HG03469 (cell line): ENCODE data around the gene IL1R2.

Experiments
- ATAC-seq: cut with Tn5 transposase; IDR thresholded peaks from one replicate; pipeline ENCODE4 v1.9.1; 2021; ENCODE audit warnings: mild to moderate bottlenecking, moderate library complexity, moderate number of reproducible peaks; ENCODE audit not compliant: unreplicated experiment

The IL1R2 gene

DNA sequence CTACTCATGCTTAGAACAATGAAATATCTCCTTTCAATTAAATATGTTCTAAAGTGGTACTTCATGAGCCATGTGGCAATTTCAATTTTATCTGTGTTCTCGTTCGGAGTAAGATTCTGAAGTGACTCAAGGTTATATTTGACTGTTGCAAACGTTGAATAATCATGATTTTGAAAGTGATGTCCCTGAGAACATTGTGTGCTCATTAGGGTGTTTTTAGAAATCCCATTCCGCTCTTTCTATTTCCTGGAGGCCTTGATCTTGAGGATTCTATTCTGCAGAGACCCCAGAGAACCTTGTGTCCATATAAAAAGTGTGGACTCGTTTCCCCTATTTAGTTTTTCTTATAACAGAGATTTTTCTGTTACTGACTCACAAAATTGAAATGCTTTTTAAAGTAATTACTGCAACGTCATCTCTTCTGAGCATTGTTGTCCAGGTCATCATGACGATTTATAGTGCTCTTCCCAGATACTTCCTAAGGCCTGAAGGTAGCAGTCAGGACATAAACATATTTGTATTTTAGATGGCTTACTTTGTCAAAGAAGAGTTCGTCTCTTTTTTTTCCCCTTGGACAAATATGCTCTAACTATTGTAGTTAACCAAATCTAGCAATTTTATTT is 27.2 kb downstream of the IL1R2 start:
- ATAC-seq: no peak

DNA sequence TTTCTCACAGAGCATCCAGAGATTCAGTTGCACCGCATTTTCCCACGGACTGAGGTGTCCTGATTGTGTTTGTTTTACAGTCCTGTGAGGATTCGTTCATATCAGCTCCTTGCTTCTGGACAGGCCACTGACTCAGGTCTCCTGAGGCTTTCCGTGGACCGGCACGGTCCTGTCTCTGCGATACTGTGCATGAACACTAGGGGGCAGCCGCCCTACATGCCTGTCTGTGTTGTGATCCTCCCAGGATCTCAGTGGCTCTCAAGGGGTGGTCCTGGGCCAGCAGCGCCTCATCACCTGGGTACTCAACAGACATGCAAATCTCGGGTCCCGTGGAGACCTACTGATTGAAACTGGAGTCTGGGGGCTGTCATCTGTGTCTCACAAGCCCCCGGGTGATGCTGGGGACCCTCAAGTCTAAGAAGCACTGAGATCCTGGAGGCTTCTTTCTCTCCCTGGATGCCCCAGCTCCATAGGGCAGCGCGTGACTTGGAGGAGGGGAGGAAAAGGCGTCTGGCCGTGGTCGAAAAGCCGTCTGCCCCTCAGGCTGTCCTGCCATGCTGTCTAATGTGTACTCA is 28.9 kb downstream of the IL1R2 start:
- peak; percentile 45 for ATAC-seq

DNA sequence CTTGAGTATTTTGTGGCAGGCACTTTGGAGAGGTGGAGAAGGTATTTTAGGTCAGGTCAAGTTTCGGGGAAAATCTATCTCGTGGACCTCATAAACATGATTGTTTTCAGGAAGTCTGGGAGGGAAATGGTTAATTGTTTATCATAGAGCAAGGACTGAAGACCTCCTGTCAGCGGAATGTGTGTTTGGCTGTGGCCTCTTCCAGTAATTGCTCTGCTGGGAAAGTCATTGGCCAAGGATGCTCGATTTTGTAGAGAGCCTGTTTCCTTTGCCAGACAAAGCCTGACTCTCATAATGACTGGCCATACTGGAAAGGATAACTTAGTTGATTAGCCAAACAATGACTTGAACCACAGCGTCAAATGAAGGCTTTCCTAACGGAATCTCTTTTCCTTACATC is 30.0 kb downstream of the IL1R2 start:
- no peak for ATAC-seq

DNA sequence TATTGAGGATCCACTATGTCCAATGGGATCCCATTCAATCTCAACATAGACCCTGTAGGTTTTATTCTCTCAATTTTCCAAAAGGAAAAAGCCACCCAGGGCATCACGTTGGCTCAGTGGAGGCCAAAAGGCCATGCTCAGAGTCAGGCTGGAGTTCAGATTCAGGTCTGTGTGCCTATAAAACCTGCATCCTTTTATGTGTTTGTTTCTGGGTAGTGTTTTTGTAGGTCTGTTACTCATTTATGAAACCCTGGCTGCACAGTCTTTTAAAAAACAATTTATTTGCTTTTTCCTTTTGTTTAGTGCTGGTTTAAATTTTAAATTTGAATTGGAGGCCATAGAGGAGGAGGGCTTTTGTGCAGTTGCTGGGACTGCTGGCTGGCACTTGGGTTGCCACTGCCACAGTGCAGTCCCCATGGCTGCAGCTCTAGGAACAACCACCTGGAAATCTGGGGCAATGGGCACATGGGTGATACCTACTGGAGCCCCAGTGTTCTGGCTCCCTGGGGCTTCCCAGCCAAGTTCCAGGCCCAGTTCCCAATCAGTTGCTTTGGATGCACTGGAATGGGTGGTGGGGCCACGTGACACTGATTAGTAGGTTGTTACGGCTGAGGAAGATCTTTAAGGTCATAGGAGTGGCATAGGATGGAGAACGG is 31.3 kb downstream of the IL1R2 start:
- no peak for ATAC-seq

DNA sequence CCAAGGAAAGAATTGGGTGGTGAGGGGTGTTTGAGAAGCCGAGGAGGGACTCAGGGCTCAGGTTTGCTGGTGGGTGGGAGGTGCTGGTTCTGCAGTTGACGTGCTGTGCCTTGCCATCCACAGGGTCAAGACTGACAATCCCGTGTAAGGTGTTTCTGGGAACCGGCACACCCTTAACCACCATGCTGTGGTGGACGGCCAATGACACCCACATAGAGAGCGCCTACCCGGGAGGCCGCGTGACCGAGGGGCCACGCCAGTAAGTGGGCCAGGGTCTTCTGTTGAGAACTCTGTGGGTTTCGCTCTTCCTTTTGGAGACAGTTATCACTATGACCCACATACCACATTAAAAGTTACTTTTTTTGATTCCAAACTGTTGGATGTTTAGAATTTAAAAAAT is 32.6 kb downstream of the IL1R2 start:
- no peak for ATAC-seq

DNA sequence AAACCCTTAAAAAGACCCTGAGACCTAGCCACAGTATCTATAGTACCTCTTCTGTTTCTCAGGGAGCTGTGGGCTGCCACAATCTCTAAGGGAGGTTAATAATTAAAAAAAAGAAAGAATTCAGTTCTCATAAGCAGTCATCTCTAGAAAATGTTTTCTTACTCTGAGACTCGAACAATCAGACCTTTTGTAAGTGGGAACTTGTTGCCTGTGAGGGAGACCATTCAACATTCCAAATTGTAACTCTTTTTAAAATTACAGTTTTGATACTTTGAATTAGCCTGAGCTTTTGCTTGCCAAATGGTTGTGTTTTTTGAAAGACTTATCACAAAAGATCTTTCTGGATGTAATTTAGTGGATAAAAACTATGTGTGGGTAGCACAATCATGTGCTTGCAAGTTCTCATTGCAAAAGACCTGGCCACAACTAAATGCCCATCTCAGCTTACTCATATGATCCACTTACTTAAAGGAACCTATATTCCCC is 33.3 kb downstream of the IL1R2 start:
- ATAC-seq: peak; percentile 48

DNA sequence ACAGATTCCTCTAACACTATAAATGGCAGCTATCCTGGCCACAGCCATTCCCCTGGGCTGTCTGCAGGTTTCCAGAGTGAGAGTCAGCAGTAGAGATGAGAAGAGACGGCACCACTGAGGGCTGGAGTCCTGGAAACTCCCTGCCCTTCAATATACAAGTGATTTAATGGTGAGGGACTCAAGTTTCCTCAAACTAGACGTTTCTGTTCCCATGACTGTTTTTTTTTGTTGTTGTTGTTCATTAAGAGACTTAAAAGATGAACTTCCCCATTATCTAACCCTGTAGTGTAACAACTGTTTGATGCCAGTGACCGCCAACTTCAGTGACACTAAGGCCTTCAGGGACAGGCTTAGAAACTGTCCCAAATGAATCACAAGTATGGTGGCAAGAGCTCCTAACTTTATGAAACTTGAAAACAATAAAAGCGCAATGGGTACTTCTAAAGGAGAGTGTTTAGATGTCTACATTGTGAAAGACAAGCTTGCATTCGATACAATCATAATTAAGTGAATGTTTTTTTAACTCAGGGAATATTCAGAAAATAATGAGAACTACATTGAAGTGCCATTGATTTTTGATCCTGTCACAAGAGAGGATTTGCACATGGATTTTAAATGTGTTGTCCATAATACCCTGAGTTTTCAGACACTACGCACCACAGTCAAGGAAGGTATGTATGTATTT is 34.0 kb downstream of the IL1R2 start:
- ATAC-seq: no peak

DNA sequence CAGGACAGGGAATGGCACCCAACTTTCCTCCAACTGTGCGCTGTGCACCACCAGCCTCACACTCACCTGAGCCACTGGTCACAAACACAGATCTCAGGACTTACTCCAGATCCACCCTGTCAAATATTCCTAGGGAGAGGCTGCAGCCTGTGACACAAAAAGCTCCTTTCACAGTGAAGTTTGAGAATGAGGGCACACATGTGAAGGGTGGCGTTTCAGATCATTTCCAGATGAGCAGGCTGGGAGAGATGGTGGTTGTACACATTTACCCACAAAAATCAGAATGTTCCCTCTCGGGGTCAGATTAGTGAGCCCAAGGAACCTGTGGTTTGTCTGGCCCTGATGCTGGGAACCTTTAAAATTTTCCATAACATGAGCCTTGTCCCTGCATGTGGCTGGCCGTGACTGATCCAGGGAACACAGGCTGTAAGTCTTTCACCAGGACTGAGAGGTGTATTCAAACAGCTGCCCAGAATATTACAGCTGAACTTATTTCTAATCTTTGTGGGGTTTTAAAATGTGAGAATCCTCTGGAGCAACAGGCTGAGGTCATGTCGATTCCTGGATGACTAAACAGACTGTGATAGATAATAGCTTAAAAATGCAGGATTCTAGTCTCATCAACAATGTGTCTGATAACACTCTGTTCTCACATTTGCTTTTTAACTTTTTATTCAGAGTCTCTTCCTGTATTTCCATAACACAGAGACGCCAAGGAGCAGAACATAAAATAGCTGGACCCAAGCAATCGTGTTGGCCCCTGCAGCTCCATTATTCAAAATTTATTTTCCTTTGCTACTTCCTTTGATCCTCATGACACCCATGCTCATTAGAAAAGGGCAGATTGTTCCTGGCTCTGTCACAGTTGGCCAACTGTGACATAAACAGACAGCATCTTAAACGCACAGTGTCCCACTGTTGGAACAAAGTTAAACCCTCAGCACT is 35.5 kb downstream of the IL1R2 start:
- no peak for ATAC-seq

DNA sequence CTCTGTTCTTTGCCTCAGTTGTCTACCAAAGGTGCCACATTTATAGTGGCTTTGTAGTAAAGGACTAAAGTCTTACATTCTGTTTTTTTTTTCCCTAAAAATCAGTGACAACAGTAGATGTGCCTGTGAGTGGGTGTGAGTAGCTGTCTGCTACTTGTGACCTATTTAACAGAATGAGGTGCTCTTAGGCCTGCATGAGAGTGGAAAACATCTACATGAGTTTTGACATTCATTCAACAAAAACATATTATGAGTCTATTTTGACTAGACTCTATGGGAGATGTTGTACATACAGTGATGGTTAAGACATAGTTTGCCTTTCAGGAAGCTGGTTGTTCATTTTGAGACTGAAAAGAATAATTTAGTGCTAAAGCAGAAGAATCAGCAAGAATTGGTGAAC is 36.7 kb downstream of the IL1R2 start:
- ATAC-seq: no peak

DNA sequence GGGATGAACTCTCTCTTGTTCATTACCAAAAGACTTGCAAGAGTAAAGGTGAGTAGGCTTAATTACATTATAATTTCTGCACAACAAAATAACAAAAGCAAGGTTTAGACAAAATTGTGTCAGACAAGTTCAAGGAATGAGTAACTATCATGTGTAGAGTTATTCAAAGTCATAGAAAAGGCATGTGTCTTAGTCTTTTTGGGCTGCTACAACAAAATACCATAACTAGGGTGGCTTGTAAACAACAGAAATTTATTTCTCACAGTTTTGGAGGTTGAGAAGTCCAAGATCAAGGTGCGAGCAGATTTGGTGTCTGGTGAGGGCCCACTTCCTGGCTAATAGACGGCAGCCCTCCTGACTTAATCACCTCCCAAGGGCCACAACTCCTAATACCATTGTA is 37.6 kb downstream of the IL1R2 start:
- ATAC-seq: no peak

DNA sequence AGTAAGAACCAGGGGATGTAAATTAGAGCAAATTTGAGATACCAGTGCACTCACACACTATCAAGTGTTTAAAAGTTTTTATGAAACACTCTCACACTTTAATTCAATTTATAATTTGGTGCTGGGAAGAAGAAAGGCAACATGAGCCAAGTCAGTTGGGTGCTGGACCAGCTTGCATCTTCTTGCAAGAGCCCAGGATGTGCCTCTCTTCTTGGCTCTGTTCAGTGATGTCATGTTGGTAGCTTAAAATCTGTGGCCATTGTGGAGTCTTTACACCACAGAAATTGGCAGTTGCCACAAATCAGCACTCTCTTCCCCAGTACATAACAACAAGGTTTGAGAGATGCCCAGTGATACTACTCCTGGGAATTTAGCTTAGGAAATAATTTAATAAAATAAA is 38.2 kb downstream of the IL1R2 start:
- no peak for ATAC-seq

DNA sequence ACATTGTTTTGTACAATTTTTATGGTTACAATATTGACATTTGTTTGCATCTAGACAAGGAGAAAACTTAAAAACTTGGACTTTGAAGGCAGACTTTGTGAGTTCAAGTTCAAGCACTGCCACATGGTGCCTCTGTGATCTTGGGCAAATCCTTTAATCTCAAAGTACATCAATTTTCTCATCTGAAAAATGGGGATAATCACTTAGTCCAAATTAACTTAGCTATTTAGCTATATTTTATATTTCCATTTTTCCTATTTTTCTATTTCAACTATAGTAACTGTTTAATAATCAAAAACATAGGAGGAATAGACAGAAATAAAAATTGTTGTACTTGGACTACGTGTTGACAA is 38.7 kb downstream of the IL1R2 start:
- no peak for ATAC-seq

DNA sequence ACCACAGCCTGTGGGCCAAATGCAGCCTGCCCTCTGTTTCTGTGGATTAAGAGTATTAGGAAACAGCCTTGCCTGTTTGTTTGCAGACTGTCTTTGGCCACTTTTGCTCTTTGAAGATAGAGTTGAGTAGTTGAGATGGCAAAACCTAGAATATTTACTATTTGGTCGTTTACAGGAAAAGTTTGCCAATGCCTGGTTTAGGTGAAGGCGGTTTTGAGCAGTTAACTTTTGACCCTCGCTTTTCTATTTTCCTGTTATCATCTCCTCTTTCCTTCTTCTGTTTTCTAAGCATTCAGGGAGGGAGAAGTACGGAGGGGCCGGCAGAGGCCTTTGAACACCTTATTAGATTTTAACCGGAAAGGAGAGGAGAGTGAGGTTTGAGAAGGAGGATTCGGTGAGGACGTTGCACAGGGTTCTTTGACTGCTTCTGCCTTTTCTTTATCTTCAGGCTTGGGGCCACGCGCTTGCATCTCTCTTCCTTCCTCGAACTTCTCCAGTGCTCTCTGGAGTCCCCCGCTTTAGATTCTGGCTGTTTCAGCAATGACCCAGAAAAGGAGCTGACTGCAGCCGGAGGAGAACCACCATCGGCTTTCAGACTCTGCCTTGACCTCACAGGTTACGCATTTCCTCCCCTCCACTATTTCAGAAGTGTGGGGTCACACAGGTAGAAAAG is 39.2 kb downstream of the IL1R2 start:
- no peak for ATAC-seq

DNA sequence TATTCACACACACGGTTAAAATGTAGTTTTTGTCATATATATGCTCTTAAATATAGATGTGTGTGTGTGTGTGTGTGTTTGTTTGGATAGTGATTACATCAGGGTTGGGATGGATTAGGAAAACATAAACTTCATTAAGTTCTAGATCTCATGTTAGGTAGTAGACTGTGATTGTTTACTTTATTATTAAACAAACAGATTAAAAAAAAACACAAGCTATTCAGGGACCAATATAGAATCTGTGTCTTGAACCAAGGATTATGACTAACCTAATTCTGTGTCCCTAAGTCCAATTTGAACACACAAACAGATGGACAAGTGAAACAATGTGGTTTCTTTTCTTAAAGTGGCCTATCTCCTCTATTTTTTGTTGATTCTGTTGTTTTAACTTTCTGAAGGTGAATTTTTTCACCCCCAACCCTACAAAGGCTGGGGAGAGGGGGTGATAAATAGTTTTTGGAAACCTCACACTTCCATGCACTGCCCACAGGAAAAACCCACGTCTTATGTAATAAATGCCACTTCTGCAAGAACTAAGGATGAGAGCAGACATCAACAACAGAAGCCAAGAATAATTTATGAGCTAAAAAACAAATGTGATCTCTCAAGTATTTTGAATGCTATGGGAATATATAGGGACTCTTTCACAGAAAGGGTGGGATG is 40.7 kb downstream of the IL1R2 start:
- no peak for ATAC-seq

DNA sequence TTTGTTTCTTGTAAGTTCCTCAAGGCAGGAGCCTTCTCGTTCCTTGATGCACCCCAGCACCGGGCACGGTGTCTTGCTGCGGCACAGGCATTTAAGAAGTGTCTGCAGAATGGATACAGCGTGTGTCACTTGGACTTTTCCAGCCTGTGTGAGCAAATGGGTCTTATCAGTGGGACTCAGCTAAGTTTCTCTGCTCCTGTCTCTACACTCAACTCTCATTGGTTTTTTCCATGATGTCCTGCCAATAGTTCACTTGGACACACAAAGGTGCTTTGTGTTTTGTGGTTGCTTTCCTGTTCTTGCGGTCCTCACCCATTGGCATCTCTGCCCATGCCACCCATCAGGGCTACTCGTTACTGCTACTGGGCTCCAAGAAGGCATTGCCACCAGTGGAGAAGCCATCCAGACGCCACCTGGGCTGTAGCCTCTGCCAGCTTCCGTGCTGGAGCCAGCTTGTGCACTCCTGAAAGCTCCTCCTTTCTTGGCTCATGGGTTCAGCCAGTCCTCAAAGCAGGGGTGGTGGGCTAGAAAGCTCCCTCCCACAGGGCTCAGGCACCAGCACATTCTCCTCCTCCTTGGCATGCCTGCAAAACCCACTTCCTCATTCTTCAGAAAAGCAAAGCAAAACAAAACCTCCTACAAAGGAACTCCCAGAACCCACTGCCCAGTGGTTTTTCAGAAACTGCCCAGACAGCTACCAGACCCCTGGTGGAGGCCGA is 41.4 kb downstream of the IL1R2 start:
- ATAC-seq: peak; percentile 70

DNA sequence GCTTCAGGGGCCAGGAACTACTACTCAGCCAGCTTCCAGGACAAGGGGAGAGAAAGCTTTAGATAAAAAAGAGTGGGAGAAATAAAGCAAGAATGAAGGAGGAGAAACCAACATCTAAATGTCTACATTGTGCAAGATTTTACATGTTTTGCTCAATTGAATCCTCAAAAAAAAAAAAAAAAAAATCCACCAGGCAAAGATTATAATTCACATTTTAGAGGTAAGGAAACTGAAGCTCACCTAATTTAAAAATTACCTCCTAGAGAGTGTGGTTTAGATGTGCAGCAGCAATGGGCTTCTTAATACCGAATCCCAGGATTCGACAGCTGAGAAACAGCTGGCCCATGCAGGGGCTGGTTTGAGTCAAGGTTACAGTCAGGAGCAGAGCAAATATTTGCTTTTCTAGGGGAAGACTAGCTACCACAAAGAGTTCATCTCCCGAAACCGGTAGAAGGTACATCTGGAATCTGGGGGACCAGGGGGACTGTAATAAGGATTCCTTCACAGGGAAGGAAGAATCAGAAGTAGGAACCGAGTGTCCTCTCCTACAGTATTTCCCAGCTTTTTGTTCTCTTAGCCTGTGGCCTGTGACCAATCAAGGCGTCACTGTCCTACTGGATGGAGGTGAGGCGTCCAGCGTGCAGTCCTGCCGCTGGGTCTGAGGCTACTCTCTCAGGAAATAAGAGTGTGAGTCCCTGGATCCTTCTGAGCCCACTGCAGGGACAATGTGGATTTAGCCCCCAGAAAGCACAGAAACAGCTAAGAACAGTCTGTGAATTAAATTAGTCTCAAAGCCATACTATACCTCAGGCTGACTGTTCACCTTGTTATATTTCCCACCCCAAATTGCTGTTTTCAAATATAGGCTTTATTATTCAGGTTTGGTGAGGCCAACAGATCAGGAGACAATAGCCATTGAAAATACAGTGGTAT is 42.3 kb downstream of the IL1R2 start:
- ATAC-seq: no peak

DNA sequence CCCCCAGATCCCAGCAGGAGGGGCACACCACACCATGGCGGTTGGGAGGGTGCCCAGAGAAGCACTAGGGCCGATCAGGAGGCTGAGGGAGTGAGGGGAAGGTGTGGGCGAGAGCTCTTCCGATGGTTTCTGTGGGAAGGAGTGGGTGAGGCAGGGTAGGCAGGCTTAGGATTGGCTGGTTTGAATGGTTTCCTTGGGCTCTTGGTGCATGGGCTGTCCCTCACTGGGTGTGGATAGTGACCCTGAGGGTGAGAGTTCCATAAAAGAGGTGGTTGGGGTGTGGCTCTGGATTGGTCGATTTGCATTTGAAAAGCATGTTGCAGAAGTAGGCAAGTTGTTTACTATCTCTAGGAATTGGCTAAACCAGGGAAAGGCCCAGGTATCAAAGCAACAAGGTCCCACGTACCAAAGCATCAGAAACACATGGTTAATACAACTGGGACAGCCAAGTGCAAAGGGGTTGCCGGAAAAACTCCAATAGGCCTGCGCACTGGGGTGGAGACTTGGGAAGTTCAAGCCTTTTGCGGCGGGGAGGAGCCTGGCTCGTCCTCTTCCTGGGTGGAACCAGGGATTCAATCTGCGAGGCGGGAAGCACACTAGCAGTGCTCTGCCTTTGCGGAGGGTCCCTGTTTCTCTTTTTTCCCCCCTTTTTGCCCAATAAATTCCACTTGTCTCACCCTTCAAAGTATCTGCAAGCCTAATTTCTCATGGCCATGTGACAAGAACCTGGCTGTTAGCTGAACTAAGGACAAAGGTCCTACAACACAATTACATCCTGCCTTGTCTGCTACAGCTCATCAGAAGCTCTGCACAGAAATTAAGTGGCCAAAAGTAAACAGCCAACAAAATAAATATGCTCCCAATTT is 43.2 kb downstream of the IL1R2 start:
- ATAC-seq: no peak
